Cardiac septum (tissue), 1 donor: ENCODE results near the gene USP17L17. TPM values are rescaled to one million over a fixed set of nuclear protein-coding genes. Genes with fewer than 3 reads are reported as not detected.
"Not testable (repeated sequence)": the region's sequence is repeated elsewhere in the genome, so short reads cannot be mapped to it uniquely, and the experiment has no call there.

Experiments used
- DNase-seq: peaks from one replicate; pipeline ENCODE4 v3.0.0-alpha.2; 2020; ENCODE audit warnings: low spot score
- intact Hi-C: fragments of 100-400 bp; cut with DNase I; formaldehyde crosslinking; loops from one replicate; pipeline ENCODE4 v1.14.0; 2022
- long read RNA-seq: library from polyadenylated mRNA; unstranded; transcript quantifications from one replicate; pipeline ENCODE4 v2.0.0, GENCODE V29; 2021
- total RNA-seq: library from RNA; stranded (reverse); fragmentation: NEBNext Ultra II Directional; extraction: Animal tissue kit (Norgen Biotek cat#: 25700); gene quantifications from one replicate; pipeline ENCODE4 v1.2.1, GENCODE V29; 2021
- donor health status: DM: no; HTN: no; CAD: no.

The USP17L17 gene, protein sequence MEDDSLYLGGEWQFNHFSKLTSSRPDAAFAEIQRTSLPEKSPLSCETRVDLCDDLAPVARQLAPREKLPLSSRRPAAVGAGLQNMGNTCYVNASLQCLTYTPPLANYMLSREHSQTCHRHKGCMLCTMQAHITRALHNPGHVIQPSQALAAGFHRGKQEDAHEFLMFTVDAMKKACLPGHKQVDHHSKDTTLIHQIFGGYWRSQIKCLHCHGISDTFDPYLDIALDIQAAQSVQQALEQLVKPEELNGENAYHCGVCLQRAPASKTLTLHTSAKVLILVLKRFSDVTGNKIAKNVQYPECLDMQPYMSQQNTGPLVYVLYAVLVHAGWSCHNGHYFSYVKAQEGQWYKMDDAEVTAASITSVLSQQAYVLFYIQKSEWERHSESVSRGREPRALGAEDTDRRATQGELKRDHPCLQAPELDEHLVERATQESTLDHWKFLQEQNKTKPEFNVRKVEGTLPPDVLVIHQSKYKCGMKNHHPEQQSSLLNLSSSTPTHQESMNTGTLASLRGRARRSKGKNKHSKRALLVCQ
- total RNA-seq: not detected
- long read RNA-seq: 0 reads

DNA sequence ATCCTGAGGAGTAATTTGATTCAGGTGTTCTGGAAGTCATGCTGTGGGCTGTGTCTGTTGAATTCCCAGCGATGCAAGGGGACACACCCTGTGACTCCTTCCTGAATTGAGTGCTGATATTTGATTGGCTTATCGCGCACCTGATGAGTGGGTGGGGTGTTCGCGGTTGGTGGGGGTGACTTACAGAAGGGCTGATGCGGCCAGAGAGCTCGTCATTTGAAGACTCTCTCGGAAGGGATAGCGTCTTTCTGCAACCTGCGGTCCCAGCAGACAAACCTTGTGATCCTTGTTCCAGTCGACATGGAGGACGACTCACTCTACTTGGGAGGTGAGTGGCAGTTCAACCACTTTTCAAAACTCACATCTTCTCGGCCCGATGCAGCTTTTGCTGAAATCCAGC, at the start of gene USP17L17:
Gene USP17L17, plus strand, starts transcription at position 301 of the 400 bp plus-strand sequence. Its CDS starts 0 bp downstream, at position 301.
- intact Hi-C loops, DNase-seq: not testable (repeated sequence)

DNA sequence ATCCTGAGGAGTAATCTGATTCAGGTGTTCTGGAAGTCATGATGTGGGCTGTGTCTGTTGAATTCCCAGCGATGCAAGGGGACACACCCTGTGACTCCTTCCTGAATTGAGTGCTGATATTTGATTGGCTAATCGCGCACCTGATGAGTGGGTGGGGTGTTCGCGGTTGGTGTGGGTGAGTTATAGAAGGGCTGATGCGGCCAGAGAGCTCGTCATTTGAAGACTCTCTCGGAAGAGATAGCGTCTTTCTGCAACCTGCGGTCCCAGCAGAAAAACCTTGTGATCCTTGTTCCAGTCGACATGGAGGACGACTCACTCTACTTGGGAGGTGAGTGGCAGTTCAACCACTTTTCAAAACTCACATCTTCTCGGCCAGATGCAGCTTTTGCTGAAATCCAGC, 33.3 kb upstream of the USP17L17 start, which contains the start of gene USP17L10:
Gene USP17L10, plus strand, starts transcription at position 301 of the 400 bp plus-strand sequence. Its CDS starts 0 bp downstream, at position 301.
- intact Hi-C loops, DNase-seq: not testable (repeated sequence)

DNA sequence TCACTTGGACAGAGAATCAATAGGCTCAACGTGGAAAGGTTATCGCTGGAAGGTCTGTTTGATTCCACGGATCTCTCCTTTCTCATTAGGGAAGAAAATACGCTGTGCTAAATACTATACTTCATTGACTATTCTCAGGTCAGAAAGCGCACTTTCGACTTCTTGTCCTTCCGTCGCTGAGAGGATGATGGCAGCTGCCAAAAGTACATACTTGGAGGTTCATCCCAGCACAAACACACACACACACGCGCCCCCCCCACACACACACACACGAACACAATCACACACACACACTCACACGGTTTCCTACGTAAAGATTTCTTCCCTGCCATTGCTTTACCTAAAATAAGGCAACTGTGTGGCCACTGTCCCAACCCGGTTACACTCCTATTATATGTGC, 29.0 kb upstream of the USP17L17 start:
- intact Hi-C loops: not testable (repeated sequence)
- DNase-seq: peak; percentile 44

DNA sequence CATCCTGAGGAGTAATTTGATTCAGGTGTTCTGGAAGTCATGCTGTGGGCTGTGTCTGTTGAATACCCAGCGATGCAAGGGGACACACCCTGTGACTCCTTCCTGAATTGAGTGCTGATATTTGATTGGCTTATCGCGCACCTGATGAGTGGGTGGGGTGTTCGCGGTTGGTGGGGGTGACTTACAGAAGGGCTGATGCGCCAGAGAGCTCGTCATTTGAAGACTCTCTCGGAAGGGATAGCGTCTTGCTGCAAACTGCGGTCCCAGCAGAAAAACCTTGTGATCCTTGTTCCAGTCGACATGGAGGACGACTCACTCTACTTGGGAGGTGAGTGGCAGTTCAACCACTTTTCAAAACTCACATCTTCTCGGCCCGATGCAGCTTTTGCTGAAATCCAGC, 28.6 kb upstream of the USP17L17 start, which contains the start of gene USP17L11:
Gene USP17L11, plus strand, starts transcription at position 301 of the 400 bp plus-strand sequence. Its CDS starts 0 bp downstream, at position 301.
- DNase-seq, intact Hi-C loops: not testable (repeated sequence)

DNA sequence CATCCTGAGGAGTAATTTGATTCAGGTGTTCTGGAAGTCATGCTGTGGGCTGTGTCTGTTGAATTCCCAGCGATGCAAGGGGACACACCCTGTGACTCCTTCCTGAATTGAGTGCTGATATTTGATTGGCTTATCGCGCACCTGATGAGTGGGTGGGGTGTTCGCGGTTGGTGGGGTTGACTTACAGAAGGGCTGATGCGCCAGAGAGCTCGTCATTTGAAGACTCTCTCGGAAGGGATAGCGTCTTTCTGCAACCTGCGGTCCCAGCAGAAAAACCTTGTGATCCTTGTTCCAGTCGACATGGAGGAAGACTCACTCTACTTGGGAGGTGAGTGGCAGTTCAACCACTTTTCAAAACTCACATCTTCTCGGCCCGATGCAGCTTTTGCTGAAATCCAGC, 23.8 kb upstream of the USP17L17 start, which contains the start of gene USP17L12:
Gene USP17L12, plus strand, starts transcription at position 301 of the 400 bp plus-strand sequence. Its CDS starts 0 bp downstream, at position 301.
- intact Hi-C loops, DNase-seq: not testable (repeated sequence)

DNA sequence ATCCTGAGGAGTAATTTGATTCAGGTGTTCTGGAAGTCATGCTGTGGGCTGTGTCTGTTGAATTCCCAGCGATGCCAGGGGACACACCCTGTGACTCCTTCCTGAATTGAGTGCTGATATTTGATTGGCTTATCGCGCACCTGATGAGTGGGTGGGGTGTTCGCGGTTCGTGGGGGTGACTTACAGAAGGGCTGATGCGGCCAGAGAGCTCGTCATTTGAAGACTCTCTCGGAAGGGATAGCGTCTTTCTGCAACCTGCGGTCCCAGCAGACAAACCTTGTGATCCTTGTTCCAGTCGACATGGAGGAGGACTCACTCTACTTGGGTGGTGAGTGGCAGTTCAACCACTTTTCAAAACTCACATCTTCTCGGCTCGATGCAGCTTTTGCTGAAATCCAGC, 19.1 kb upstream of the USP17L17 start, which contains the start of gene USP17L13:
Gene USP17L13, plus strand, starts transcription at position 301 of the 400 bp plus-strand sequence. Its CDS starts 0 bp downstream, at position 301.
- intact Hi-C loops, DNase-seq: not testable (repeated sequence)

DNA sequence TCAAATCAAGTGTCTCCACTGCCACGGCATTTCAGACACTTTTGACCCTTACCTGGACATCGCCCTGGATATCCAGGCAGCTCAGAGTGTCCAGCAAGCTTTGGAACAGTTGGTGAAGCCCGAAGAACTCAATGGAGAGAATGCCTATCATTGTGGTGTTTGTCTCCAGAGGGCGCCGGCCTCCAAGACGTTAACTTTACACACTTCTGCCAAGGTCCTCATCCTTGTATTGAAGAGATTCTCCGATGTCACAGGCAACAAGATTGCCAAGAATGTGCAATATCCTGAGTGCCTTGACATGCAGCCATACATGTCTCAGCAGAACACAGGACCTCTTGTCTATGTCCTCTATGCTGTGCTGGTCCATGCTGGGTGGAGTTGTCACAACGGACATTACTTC, 13.4 kb upstream of the USP17L17 start:
- peak; percentile 68 for DNase-seq
- intact Hi-C loops: not testable (repeated sequence)

DNA sequence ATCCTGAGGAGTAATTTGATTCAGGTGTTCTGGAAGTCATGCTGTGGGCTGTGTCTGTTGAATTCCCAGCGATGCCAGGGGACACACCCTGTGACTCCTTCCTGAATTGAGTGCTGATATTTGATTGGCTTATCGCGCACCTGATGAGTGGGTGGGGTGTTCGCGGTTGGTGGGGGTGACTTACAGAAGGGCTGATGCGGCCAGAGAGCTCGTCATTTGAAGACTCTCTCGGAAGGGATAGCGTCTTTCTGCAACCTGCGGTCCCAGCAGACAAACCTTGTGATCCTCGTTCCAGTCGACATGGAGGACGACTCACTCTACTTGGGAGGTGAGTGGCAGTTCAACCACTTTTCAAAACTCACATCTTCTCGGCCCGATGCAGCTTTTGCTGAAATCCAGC, 9.6 kb upstream of the USP17L17 start, which contains the start of gene USP17L15:
Gene USP17L15, plus strand, starts transcription at position 301 of the 400 bp plus-strand sequence. Its CDS starts 0 bp downstream, at position 301.
- DNase-seq, intact Hi-C loops: not testable (repeated sequence)

DNA sequence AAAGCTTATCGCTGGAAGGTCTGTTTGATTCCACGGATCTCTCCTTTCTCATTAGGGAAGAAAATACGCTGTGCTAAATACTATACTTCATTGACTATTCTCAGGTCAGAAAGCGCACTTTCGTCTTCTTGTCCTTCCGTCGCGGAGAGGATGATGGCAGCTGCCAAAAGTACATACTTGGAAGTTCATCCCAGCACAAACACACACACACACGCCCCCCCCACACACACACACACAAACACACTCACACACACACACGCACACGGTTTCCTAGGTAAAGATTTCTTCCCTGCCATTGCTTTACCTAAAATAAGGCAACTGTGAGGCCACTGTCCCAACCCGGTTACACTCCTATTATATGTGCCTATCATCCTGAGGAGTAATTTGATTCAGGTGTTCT, 5.2 kb upstream of the USP17L17 start:
- peak; percentile 64 for DNase-seq
- intact Hi-C loops: not testable (repeated sequence)

DNA sequence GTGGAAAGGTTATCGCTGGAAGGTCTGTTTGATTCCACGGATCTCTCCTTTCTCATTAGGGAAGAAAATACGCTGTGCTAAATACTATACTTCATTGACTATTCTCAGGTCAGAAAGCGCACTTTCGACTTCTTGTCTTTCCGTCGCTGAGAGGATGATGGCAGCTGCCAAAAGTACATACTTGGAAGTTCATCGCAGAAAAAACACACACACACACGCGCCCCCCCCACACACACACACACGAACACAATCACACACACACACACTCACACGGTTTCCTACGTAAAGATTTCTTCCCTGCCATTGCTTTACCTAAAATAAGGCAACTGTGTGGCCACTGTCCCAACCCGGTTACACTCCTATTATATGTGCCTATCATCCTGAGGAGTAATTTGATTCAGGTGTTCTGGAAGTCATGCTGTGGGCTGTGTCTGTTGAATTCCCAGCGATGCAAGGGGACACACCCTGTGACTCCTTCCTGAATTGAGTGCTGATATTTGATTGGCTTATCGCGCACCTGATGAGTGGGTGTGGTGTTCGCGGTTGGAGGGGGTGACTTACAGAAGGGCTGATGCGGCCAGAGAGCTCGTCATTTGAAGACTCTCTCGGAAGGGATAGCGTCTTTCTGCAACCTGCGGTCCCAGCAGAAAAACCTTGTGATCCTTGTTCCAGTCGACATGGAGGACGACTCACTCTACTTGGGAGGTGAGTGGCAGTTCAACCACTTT, 4.4 kb downstream of the USP17L17 start, which contains the start of gene USP17L18:
Gene USP17L18, plus strand, starts transcription at position 678 of the 728 bp plus-strand sequence. Its CDS starts 0 bp downstream, at position 678.
- peak; percentile 77 for DNase-seq
- intact Hi-C loops: not testable (repeated sequence)

DNA sequence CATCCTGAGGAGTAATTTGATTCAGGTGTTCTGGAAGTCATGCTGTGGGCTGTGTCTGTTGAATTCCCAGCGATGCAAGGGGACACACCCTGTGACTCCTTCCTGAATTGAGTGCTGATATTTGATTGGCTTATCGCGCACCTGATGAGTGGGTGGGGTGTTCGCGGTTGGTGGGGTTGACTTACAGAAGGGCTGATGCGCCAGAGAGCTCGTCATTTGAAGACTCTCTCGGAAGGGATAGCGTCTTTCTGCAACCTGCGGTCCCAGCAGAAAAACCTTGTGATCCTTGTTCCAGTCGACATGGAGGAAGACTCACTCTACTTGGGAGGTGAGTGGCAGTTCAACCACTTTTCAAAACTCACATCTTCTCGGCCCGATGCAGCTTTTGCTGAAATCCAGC, 9.4 kb downstream of the USP17L17 start, which contains the start of gene USP17L19:
Gene USP17L19, plus strand, starts transcription at position 301 of the 400 bp plus-strand sequence. Its CDS starts 0 bp downstream, at position 301.
- not testable (repeated sequence) for DNase-seq

DNA sequence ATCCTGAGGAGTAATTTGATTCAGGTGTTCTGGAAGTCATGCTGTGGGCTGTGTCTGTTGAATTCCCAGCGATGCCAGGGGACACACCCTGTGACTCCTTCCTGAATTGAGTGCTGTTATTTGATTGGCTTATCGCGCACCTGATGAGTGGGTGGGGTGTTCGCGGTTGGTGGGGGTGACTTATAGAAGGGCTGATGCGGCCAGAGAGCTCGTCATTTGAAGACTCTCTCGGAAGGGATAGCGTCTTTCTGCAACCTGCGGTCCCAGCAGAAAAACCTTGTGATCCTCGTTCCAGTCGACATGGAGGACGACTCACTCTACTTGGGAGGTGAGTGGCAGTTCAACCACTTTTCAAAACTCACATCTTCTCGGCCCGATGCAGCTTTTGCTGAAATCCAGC, 14.1 kb downstream of the USP17L17 start, which contains the start of gene USP17L20:
Gene USP17L20, plus strand, starts transcription at position 301 of the 400 bp plus-strand sequence. Its CDS starts 0 bp downstream, at position 301.
- DNase-seq, intact Hi-C loops: not testable (repeated sequence)

More for the DNA sequence above, 9.4 kb downstream of the USP17L17 start, which contains the start of gene USP17L19:
- intact Hi-C loops: not testable (repeated sequence)

DNA sequence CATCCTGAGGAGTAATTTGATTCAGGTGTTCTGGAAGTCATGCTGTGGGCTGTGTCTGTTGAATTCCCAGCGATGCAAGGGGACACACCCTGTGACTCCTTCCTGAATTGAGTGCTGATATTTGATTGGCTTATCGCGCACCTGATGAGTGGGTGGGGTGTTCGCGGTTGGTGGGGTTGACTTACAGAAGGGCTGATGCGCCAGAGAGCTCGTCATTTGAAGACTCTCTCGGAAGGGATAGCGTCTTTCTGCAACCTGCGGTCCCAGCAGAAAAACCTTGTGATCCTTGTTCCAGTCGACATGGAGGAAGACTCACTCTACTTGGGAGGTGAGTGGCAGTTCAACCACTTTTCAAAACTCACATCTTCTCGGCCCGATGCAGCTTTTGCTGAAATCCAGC, 18.9 kb downstream of the USP17L17 start, which contains the start of gene USP17L21:
Gene USP17L21, plus strand, starts transcription at position 301 of the 400 bp plus-strand sequence. Its CDS starts 0 bp downstream, at position 301.
- intact Hi-C loops, DNase-seq: not testable (repeated sequence)

DNA sequence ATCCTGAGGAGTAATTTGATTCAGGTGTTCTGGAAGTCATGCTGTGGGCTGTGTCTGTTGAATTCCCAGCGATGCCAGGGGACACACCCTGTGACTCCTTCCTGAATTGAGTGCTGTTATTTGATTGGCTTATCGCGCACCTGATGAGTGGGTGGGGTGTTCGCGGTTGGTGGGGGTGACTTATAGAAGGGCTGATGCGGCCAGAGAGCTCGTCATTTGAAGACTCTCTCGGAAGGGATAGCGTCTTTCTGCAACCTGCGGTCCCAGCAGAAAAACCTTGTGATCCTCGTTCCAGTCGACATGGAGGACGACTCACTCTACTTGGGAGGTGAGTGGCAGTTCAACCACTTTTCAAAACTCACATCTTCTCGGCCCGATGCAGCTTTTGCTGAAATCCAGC, 23.6 kb downstream of the USP17L17 start, which contains the start of gene USP17L22:
Gene USP17L22, plus strand, starts transcription at position 301 of the 400 bp plus-strand sequence. Its CDS starts 0 bp downstream, at position 301.
- intact Hi-C loops, DNase-seq: not testable (repeated sequence)

DNA sequence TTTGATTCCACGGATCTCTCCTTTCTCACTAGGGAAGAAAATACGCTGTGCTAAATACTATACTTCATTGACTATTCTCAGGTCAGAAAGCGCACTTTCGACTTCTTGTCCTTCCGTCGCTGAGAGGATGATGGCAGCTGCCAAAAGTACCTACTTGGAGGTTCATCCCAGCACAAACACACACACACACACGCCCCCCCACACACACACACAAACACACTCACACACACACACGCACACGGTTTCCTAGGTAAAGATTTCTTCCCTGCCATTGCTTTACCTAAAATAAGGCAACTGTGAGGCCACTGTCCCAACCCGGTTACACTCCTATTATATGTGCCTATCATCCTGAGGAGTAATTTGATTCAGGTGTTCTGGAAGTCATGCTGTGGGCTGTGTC, 28.0 kb downstream of the USP17L17 start:
- intact Hi-C loops: not testable (repeated sequence)
- DNase-seq: peak; percentile 93
